ENCODE results near the gene CRYBA1.

DNA sequence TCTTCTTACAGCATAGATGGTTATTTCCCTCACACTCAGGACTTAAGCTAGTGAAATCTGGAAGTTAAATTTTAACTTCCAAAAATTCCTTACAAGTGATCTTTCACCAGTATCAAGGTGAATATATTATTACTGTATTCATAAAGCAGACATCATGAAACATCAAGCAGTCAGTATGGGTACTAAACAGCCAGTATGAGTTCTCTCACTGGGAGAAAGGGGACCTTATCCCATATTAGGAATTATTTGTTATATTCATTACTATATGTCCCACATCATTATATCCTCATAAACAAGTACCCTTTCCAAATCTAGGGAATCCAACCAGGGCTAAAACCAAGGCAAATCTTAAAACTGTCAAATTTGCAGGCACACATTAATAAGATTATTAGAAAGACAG is 32.0 kb downstream of the CRYBA1 start:
- TF ChIP-seq, protein P1, sequence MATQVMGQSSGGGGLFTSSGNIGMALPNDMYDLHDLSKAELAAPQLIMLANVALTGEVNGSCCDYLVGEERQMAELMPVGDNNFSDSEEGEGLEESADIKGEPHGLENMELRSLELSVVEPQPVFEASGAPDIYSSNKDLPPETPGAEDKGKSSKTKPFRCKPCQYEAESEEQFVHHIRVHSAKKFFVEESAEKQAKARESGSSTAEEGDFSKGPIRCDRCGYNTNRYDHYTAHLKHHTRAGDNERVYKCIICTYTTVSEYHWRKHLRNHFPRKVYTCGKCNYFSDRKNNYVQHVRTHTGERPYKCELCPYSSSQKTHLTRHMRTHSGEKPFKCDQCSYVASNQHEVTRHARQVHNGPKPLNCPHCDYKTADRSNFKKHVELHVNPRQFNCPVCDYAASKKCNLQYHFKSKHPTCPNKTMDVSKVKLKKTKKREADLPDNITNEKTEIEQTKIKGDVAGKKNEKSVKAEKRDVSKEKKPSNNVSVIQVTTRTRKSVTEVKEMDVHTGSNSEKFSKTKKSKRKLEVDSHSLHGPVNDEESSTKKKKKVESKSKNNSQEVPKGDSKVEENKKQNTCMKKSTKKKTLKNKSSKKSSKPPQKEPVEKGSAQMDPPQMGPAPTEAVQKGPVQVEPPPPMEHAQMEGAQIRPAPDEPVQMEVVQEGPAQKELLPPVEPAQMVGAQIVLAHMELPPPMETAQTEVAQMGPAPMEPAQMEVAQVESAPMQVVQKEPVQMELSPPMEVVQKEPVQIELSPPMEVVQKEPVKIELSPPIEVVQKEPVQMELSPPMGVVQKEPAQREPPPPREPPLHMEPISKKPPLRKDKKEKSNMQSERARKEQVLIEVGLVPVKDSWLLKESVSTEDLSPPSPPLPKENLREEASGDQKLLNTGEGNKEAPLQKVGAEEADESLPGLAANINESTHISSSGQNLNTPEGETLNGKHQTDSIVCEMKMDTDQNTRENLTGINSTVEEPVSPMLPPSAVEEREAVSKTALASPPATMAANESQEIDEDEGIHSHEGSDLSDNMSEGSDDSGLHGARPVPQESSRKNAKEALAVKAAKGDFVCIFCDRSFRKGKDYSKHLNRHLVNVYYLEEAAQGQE (IDR thresholded peaks at IDR 0.05; ENCODE audit: insufficient read depth in 1 of 2, low read depth in 2 of 2, low read length in 2 of 2), result no peak
- TF ChIP-seq POLR2AphosphoS5 (IDR thresholded peaks at IDR 0.05; ENCODE audit: low read depth, low read length), result 0 out of 2 replicates have a peak, but pooled peaks have one; percentile 11

Measured in PFSK-1 (cell line).